Measurements from ENCODE around the gene LRPAP1.

The LRPAP1 gene

GRCh38 chr4:3485886-3486540 lies 46.2 kb downstream of the LRPAP1 start:
- no peak for DNase-seq (ENCODE audit: low spot score)

DNA sequence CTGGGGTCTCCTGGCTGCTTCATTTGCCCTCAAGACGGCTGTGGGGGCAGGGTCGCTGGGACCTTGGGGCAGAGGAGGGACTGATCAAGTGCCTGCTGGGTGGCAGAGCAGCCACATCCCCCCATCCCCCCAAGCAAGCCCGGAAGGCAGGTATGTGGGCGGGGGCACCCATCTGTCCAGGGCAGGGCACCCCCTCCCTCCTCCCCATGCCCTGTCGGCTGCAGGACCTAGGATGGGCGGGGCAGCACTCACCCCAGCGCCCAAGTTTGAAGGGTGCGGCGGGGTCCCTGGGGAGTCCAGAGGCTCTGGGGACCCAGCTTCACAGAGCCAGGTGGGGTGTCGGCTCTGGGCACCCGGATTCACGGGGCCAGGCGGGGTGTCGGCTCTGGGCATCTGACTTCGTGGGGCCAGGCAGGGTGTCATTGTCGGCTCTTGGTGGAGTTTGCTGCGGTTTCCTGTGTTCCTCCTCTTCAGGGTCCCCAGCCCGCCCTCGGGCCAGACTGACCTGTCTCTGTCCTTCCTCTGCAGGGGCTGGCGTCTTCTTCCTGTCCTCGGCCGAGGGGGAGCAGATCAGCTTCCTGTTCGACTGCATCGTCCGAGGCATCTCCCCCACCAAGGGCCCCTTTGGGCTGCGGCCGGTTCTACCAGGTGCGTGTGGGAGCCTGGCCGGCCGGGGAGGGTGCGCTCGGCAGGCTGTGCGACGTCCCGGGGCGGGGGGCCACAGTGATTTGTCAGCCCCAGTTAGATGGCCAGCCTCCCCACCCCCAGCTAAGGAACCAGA lies 47.0 kb downstream of the LRPAP1 start:
- DNase-seq (ENCODE audit: low spot score): no peak

- DNase-seq (ENCODE audit: low spot score): no peak
Measured at GRCh38 chr4:3484057-3484973, 47.9 kb downstream of the LRPAP1 start.

DNA sequence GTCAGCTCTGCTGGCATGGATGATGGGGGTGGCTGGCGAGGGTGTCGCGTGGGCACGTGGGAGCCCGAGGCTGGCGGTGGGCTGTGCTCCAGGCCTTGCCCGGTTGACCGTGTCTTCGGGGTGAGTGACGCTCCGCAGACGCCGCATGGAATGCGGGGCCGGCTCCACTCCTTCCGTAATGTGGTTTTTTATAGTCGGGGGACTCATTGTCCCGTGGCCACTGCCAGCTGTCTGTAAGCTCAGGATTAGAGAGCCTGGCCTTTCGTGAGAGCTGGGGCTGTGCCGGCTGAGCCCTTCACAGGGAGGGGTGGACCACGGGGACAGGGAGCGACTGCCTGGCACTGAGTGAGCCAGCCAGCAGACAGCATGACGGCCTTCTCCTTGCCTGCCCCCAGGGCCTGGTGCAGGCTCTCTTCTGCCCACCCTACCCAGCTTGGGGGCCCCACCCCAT lies 48.7 kb downstream of the LRPAP1 start:
- peak; percentile 62 for DNase-seq (ENCODE audit: low spot score)

DNA sequence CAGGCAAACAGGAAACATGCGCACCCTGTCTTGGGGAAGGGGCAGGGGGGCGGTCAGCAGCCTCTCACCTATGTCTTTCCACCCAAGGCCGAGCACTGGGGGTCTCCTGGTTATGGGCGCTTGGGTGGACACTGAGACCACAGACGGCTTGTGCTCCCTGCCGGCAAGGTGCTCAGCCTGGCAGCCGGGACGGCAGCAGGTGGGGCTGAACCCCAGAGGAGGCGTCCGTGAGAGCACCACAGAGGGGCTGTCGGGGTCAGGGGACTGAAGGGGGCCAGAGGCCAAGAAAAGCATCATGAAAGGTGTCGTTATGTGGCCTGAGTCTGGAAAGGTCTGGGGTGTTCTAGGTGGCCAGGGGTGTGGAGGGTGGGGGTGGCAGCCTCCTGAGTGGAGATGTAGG lies 49.5 kb downstream of the LRPAP1 start:
- DNase-seq (ENCODE audit: low spot score): no peak

- no peak for DNase-seq (ENCODE audit: low spot score)
Measured at GRCh38 chr4:3481783-3482393, 50.3 kb downstream of the LRPAP1 start.

DNA sequence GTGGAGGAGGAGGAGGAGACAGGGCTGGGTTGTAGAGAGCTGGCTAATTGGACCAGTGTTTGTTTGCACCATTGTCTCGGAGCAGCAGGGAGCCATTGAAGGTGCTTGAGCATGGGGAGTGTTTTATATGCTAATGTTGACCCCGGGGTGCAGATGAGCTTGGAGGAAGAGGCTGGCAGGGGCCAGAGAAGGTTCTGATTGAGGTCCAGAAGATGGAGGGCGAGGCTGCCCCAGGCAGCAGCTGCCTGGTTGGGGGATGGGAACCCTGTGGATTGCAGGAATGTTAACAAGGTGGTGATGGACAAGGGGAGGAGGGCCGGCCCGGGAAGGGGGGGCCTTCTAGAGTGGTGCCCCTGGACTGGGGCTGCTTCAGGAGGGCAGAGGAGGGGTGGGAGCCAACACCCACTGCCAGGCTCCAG lies 51.1 kb downstream of the LRPAP1 start:
- DNase-seq (ENCODE audit: low spot score): no peak

- peak; percentile 94 for DNase-seq (ENCODE audit: low spot score)
Measured at GRCh38 chr4:3480528-3481112, 51.6 kb downstream of the LRPAP1 start.

- no peak for DNase-seq (ENCODE audit: low spot score)
Measured at GRCh38 chr4:3479358-3480101, 52.7 kb downstream of the LRPAP1 start.

DNA sequence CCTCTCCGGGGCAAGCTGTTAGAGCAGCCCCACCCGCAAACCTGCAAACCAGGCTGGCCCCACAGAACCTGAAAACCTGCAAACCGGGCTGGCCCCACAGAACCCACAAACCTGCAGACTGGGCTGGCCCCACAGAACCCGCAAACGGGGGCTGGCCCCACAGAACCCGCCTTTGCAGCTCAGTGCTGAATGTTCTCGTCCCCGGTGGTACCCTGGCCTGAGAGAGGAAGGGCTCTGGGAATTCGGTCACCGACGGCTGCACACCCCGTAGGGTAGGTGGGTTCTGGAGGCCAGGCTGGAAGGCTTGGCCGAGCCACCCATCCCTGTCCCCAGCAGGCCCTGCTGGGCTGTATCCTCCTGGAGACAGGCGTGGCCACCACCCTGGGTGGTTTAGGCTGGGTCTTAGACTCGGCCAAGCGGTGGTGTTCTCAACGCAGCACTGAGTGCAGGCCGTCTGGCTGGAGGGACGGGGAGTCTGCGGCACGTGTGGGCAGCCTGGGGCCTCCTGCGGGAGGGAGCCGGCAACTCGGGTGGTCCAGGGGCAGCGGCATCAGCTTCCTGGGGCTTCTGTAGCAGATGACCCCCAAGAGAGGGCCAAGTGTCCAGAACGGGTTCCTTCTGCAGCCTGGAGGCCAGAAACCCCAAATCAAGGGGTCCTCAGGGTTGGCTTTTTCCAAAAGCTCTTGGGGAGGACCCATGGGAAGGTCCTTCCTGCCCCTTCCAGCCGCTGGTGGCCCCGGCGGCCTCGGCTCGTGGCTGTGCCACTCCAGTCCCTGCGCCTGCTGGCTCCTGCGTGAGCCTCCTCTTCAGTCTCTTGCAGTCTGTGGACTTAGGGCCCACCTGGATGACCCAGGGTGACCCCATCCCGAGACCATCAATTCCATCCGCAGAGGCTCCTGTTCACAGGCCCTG lies 53.5 kb downstream of the LRPAP1 start:
- DNase-seq (ENCODE audit: low spot score): no peak

- no peak for DNase-seq (ENCODE audit: low spot score)
Measured at GRCh38 chr4:3477750-3478430, 54.3 kb downstream of the LRPAP1 start.

DNA sequence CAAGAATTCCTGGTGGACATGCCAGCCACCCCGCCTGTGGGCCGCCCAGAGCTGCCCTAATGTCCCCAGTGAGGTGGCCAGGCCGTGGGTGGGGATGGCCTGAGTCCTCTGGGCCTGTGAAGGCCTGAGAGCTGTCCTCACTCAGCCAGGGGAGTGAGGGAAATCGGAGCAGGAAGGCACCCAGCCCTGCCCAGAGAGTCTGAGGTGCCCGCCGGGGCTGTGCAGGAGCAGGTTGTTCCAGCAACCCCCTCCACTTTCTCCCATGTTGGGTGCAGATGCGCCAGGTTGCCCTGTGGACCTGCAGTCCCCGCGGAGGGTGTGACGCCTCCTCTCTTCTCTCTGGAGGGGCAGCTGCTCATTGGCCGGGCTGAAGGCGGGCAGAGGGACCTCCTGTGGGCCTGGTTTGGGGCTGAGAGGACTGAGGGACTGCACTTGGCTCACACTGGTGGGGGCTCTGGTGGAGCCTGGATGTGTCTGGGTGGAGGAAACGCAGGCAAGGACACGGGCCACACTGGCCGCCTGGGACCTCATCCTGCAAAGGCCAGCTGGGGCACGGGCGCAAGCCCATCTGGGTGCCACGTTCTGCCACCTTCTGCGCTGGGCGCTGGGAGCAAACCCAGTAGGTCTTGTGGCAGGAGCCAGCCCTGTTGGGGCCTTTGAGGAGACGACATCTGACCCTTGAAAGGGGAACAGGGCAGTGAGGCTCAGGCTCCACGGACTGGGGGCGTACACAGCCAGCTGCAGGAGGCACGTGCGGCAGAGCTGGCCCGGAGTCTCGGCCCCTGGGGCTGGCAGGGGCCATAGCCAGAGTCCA lies 55.1 kb downstream of the LRPAP1 start:
- no peak for DNase-seq (ENCODE audit: low spot score)

DNA sequence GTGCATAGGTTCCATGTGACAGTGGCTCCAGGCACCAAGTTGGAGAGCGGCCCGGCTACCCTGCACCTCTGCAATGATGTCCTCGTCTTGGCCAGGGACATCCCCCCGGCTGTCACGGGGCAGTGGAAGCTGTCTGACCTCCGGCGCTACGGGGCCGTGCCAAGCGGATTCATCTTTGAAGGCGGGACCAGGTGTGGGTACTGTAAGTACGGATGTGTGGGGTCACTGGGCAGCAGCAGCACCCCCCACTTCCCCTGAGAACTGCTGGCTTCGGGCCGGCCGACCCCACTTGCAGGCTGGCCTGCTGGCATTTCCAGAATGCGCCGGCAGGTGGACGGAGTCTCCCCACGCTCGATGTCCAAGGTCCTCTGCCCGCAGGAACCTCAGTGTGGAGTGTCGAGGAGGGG lies 55.9 kb downstream of the LRPAP1 start:
- no peak for DNase-seq (ENCODE audit: low spot score)

DNA sequence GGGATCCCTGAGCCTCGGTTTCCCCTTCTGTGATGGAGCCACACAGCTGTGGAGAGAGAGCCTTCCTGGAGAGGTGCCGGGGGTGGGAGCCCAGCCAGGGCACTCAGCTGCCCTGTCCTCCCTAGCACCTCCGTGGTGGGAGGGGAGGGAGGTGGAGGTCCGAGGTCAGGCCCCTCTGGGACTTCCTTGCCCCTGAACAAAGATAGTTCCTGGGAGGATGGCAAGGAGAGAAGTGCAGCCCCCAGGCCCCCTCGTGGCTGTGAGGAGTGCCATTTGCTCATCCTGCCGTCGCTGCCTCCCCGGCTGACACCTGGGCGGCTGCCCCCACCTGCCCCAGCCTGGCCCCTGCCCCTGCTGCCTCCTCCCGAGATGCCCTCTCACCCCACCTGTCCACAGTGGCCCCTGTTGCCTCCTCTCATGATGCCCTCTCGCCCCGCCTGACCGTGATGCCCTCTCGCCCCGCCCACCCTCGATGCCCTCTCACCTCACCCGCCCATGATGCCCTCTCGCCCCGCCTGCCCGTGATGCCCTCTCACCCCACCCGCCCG lies 56.4 kb downstream of the LRPAP1 start:
- no peak for DNase-seq (ENCODE audit: low spot score)

DNA sequence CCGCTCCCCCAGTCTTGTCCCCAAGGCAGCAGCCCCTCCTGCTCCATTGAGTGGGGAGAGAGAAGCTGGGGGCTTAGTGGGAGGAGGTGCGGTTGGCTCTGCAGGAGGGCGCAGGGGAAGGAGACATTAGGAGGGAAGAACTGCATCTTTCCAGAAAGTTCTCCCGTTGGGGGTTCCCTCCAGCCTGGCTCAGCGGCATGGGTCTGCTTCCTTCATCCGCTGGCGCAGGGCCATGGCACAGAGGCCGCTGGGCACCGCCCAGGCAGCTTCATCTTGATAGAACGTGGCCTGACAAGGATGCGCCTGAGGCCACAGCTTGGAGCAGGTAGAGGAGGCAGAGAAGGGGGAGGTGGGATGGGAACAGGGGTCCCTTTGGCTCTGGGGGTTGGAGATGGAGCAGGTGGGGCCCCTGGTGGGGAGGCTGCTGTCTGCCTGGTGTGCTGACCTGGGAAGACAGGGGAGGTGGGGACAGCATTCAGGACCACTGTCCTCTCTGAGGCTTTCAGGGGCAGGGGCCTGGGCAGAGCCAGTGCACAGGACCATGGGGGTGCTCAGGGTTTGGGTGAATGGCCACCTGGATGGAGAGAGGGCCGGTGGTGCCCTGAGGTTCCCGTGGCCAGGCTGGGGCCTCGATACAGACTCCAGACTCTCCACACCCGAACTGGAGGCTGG lies 57.0 kb downstream of the LRPAP1 start:
- no peak for DNase-seq (ENCODE audit: low spot score)

- DNase-seq (ENCODE audit: low spot score): no peak
Measured at GRCh38 chr4:3473996-3474765, 58.0 kb downstream of the LRPAP1 start.

All from GM03348 (cell line).